ENCODE data around the gene EXOC4.
A peak's percentile ranks its signal among the peaks of the same experiment; 100 is the strongest.

Gene EXOC4

DNA sequence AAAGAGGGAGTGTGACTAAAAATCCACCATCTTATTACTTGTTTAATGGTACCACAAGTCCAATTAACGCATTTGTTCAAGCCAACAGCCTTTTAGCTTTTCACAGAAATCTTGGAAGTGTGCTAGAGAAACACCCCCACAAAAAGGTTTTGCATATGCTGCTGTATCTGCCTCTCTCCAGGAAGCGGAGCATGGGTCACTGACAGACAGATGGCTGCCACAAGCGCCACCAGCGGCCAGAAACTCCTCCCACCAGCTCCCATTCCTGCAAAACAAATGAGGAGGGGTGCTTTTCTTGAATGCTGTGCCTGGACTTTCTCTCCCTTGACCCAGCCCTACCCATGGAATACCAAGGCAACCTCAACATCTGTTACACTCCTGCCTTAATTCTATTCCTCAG lies 698.0 kb downstream of the EXOC4 start:
- TF ChIP-seq Cebpa-rat (IDR thresholded peaks at IDR 0.05) = no peak
- no peak overlapping the region for H3K4me3 ChIP-seq
- no peaks in the 10 kb centered on the region for H4K20me1 ChIP-seq
- H3K36me3 ChIP-seq = peaks cover 18 to 77% (median 27%) of the 10 kb centered on the region in 11 experiments
- H3K27ac ChIP-seq = no peak overlapping the region
- H3K9ac ChIP-seq = no peak overlapping the region
- no peaks in the 10 kb centered on the region for H3K27me3 ChIP-seq
- H3K4me2 ChIP-seq = no peak overlapping the region
- H3K4me1 ChIP-seq = no peaks in the 10 kb centered on the region
- H3K9me3 ChIP-seq (replicated peaks in 1 of 11) = peaks cover 25 to 51% (median 32%) of the 10 kb centered on the region in 11 experiments

DNA sequence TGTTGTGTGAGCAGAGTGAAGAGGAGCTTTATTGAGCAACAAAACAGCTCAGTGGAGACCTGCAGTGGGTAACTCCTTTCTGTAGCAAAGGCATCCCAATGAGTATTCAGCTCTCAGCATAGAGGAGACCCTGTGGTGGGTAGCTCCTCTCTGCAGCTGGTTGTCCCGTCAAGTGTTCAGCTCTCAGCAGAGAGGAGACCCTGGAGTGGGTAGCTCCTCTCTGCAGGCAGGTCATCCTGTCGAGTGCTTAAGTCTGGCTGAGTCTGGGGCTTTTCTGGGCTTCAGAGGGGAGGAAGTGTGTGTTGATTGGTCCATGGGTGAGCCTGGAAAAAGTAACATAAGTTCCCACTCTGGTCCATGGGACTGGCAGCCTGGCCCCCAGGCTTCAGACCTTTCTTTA lies 702.3 kb downstream of the EXOC4 start:
- H3K4me2 ChIP-seq = no peak overlapping the region
- H3K9me3 ChIP-seq (replicated peaks in 1 of 11) = peaks cover 26 to 53% (median 35%) of the 10 kb centered on the region in 11 experiments
- no peaks in the 10 kb centered on the region for H3K4me1 ChIP-seq
- no peak overlapping the region for H3K9ac ChIP-seq
- H4K20me1 ChIP-seq = no peaks in the 10 kb centered on the region
- H3K36me3 ChIP-seq = peaks cover 18 to 57% (median 27%) of the 10 kb centered on the region in 11 experiments
- H3K27me3 ChIP-seq = no peaks in the 10 kb centered on the region
- no peak for TF ChIP-seq Cebpa-rat (IDR thresholded peaks at IDR 0.05)
- no peak overlapping the region for H3K27ac ChIP-seq
- 0 out of 20 replicates have a peak overlapping the region, but pooled peaks of 1 of the 10 experiments have one; percentile 1 for H3K4me3 ChIP-seq

DNA sequence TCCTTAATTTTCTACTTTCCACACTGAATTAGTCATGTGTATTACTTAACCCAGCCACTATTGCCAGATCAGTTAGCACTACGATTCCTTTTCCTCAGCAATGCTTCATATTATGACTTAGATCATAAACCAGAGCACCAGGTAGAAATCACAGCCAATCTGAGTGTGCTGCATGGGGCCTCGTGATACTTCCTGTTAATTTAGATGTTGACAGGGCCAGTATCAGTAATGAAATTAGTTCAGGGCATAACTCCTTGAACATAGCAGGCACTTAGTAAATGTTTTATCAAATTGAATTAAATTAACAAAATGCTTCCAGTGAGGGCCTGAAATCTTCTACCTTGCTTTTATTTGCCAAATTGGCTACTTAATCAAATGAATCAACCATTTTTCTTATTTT lies 705.0 kb downstream of the EXOC4 start:
- no peaks in the 10 kb centered on the region for H4K20me1 ChIP-seq
- H3K9ac ChIP-seq = no peak overlapping the region
- no peak for TF ChIP-seq Cebpa-rat (IDR thresholded peaks at IDR 0.05)
- no peaks in the 10 kb centered on the region for H3K4me1 ChIP-seq
- no peak overlapping the region for H3K4me2 ChIP-seq
- H3K27ac ChIP-seq = no peak overlapping the region
- no peaks in the 10 kb centered on the region for H3K27me3 ChIP-seq
- no peak overlapping the region for H3K4me3 ChIP-seq
- H3K9me3 ChIP-seq (replicated peaks in 1 of 11) = peaks cover 23 to 38% (median 32%) of the 10 kb centered on the region in 11 experiments
- peaks cover 13 to 32% (median 16%) of the 10 kb centered on the region in 11 experiments for H3K36me3 ChIP-seq

DNA sequence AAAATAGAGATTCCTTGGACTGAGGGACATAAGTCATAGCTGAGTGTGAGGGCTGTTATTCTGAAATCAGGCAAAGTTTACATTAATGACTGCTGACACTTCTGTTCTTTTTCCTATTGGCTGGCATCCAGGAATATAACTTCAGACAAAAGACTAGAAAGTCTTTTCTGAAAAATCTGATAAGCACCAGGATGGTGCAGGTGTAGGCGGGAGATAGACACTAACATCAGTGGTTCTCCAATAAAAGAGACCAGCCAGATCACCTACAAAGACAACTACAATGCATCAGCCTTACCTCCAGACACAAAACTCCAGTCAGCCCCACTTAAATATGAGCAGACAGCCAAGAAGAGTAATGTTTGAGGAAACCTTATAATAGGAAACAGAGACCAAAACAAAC lies 705.9 kb downstream of the EXOC4 start:
- Histone ChIP-seq H3K27ac (no peak overlapping the region), H3K27me3 (no peaks in the 10 kb centered on the region), H4K20me1 (no peaks in the 10 kb centered on the region), H3K4me3 (no peak overlapping the region), H3K4me2 (no peak overlapping the region), H3K36me3 (peaks cover 13 to 32% (median 16%) of the 10 kb centered on the region in 11 experiments), H3K9me3 (replicated peaks in 1 of 11) (peaks cover 21 to 30% (median 22%) of the 10 kb centered on the region in 11 experiments), H3K9ac (no peak overlapping the region), H3K4me1 (no peaks in the 10 kb centered on the region)
- TF ChIP-seq Cebpa-rat (IDR thresholded peaks at IDR 0.05) = no peak

DNA sequence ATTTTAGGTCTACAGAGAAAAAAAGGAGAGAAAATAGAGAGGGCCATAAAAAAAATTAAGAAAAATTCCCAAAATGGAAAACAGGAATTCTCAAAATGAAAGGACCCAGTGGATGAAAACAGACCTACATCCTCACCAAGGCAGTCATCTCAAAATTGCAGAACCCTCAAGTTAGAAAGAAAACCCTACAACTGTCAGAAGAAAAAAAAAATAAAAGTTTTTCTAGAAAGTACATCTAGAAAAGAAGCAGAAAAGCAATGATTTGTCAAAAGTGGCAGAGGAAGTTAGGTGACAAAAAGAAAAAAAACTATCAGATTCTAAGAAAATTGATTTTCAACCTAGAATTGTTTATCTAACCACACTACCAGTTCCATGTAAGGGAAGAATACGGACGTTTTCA lies 706.6 kb downstream of the EXOC4 start:
- peaks cover 10 to 27% (median 14%) of the 10 kb centered on the region in 11 experiments for H3K36me3 ChIP-seq
- H3K9ac ChIP-seq = no peak overlapping the region
- TF ChIP-seq Cebpa-rat (IDR thresholded peaks at IDR 0.05) = no peak
- H3K4me3 ChIP-seq = no peak overlapping the region
- no peaks in the 10 kb centered on the region for H4K20me1 ChIP-seq
- peaks cover 15 to 23% (median 20%) of the 10 kb centered on the region in 11 experiments for H3K9me3 ChIP-seq (replicated peaks in 1 of 11)
- no peak overlapping the region for H3K4me2 ChIP-seq
- no peaks in the 10 kb centered on the region for H3K27me3 ChIP-seq
- H3K27ac ChIP-seq = no peak overlapping the region
- H3K4me1 ChIP-seq = no peaks in the 10 kb centered on the region

DNA sequence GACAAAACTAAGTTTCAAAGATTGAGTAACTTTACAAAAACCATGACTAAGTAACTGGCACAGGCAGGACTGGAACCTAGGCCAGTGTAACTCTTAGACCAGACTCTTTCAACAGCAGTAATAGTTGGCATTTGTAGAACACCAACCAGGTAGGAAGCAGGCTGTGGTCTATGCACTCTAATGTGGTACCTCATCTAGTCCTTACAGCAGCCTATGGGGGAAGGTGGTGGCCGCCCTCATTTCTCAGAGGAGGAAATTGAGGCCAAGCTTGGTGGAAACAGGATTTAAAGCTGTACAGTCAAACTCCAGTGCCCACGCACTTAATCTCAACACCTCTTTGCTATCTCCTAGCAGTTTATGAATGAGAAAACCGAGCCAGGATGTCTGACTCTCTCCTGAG lies 708.8 kb downstream of the EXOC4 start:
- H3K4me1 ChIP-seq = no peaks in the 10 kb centered on the region
- H3K9ac ChIP-seq = no peak overlapping the region
- no peak for TF ChIP-seq Cebpa-rat (IDR thresholded peaks at IDR 0.05)
- no peak overlapping the region for H3K27ac ChIP-seq
- H4K20me1 ChIP-seq = no peaks in the 10 kb centered on the region
- peaks cover 3 to 30% (median 10%) of the 10 kb centered on the region in 11 experiments; a peak in 16 of 22 replicates for H3K9me3 ChIP-seq (replicated peaks in 1 of 11)
- no peaks in the 10 kb centered on the region for H3K27me3 ChIP-seq
- H3K36me3 ChIP-seq = peaks cover 0 to 7% (median 0%) of the 10 kb centered on the region in 11 experiments; a peak in 3 of 22 replicates
- H3K4me3 ChIP-seq = no peak overlapping the region
- no peak overlapping the region for H3K4me2 ChIP-seq

DNA sequence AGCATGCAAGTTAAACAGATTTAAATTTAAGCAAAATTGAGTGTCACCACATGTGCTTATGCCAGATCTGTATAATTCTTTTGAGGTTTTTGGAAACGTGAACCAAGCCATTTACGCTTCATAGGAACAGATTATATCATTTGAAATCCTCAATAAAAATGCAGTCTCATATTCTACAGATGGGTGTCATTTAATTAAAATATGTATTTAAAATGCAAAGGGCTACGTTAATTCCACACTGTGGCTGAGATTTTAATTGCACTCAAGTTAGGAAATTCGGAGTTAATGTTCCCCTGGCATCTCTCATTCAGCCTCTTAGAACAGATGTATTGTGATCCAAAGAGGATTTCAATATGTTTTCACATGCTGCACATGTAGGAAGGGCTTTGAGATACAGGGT lies 709.8 kb downstream of the EXOC4 start:
- TF ChIP-seq Cebpa-rat (IDR thresholded peaks at IDR 0.05) = no peak
- H3K4me3 ChIP-seq = no peak overlapping the region

DNA sequence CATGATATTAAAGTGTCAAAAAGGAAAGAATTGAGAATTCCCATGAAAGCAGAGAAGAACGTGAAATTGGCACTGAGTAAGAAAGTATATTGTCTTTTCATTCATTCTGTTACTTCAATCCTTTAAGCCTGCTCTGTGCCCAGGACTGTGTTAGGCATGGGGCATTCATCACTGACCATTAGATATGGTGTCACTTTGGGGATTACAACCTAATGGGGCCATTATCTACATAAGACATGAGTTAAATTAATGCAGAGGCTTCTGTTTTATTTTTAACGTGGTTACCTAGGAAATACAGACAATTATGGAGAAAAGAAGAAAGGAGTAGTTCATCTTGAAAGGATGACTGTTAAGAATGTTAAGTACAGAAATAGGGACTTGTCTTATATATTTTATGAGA lies 710.8 kb downstream of the EXOC4 start:
- H3K4me1 ChIP-seq = no peaks in the 10 kb centered on the region
- no peak for TF ChIP-seq Cebpa-rat (IDR thresholded peaks at IDR 0.05)

More for the DNA sequence above, 709.8 kb downstream of the EXOC4 start:
- Histone ChIP-seq H3K4me2 (no peak overlapping the region), H3K27ac (no peak overlapping the region), H4K20me1 (no peaks in the 10 kb centered on the region), H3K4me1 (no peaks in the 10 kb centered on the region), H3K36me3 (peaks cover 0 to 7% (median 0%) of the 10 kb centered on the region in 11 experiments; a peak in 3 of 22 replicates), H3K27me3 (no peaks in the 10 kb centered on the region), H3K9ac (no peak overlapping the region), H3K9me3 (replicated peaks in 1 of 11) (peaks cover 9 to 39% (median 16%) of the 10 kb centered on the region in 11 experiments; a peak in 17 of 22 replicates)

DNA sequence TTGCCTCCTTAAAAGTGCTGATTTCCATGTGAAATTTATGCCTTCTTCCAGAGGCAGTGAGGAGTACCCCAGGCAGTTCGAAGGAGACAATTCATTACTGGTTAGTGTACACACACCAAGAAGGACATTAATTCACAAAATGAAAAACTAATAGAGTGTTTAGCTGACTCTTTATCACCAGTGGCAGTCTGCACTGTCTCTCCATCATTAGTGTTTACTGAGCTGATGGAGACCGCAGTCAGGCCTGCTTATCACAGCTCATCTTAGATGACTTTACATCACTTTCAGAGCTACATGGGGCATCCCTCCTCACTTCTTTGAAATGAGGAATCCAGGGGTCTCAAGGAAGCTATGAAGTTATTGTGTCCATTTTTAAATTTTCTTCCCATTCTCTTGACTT lies 718.7 kb downstream of the EXOC4 start:
- H3K27ac ChIP-seq = no peak overlapping the region
- 0 out of 20 replicates have a peak, but pooled peaks cover 0 to 2% (median 0%) of the 10 kb centered on the region in 10 experiments for H3K4me1 ChIP-seq
- H3K9ac ChIP-seq = no peak overlapping the region
- H3K36me3 ChIP-seq = peaks cover 0 to 19% (median 0%) of the 10 kb centered on the region in 11 experiments; a peak in 3 of 22 replicates
- H4K20me1 ChIP-seq = peaks cover 0 to 7% (median 0%) of the 10 kb centered on the region in 11 experiments; a peak in 1 of 22 replicates
- H3K9me3 ChIP-seq (replicated peaks in 1 of 11) = peaks cover 0 to 24% (median 14%) of the 10 kb centered on the region in 11 experiments; a peak in 14 of 22 replicates
- no peaks in the 10 kb centered on the region for H3K27me3 ChIP-seq
- no peak overlapping the region for H3K4me3 ChIP-seq
- H3K4me2 ChIP-seq = no peak overlapping the region
- no peak for TF ChIP-seq Cebpa-rat (IDR thresholded peaks at IDR 0.05)

More for the DNA sequence above, 710.8 kb downstream of the EXOC4 start:
- Histone ChIP-seq H4K20me1 (no peaks in the 10 kb centered on the region), H3K36me3 (peaks cover 0 to 7% (median 0%) of the 10 kb centered on the region in 11 experiments; a peak in 3 of 22 replicates), H3K4me2 (no peak overlapping the region), H3K9me3 (replicated peaks in 1 of 11) (peaks cover 10 to 40% (median 19%) of the 10 kb centered on the region in 11 experiments; a peak in 18 of 22 replicates), H3K27ac (no peak overlapping the region), H3K4me3 (no peak overlapping the region), H3K9ac (no peak overlapping the region), H3K27me3 (no peaks in the 10 kb centered on the region)

DNA sequence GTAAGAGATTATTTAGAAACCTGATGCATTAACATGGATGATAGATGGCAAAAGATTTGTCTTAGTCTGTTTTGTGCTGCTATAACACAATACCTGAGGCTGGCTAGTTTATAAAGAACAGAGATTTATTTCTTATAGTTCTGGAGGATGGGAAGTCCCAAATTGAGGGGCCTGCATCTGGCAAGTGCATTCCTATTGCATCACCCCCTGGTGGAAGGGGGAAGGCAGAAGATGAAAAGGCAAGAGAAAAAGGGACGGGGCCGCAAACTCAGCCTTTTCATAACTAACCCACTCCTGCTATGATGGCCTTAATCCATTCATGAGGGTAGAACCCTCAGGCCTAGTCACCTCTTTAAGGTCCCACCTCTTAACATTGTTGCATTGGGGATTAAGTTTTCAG lies 720.8 kb downstream of the EXOC4 start:
- Histone ChIP-seq H3K9ac (no peak overlapping the region), H3K9me3 (replicated peaks in 1 of 11) (peaks cover 0 to 12% (median 7%) of the 10 kb centered on the region in 11 experiments; a peak in 8 of 22 replicates), H3K27me3 (no peaks in the 10 kb centered on the region), H3K4me1 (peaks cover 5 to 22% (median 13%) of the 10 kb centered on the region in 10 experiments; a peak in 18 of 20 replicates), H3K27ac (no peak overlapping the region), H3K4me2 (no peak overlapping the region), H3K4me3 (no peak overlapping the region), H3K36me3 (peaks cover 0 to 22% (median 0%) of the 10 kb centered on the region in 11 experiments; a peak in 4 of 22 replicates), H4K20me1 (peaks cover 0 to 7% (median 0%) of the 10 kb centered on the region in 11 experiments; a peak in 1 of 22 replicates)
- TF ChIP-seq Cebpa-rat (IDR thresholded peaks at IDR 0.05) = no peak
